HG03342 (cell line): Measurements from ENCODE around the gene COL6A5.
"Not testable (repeated sequence)": the region's sequence is repeated elsewhere in the genome, so short reads cannot be mapped to it uniquely, and the experiment has no call there.

Experiments
- ATAC-seq: cut with Tn5 transposase; IDR thresholded peaks from one replicate; pipeline ENCODE4 v1.9.1; 2021; ENCODE audit warnings: mild to moderate bottlenecking, moderate library complexity; ENCODE audit not compliant: unreplicated experiment

COL6A5 gene

GRCh38 chr3:130430266-130430665, 84.8 kb downstream of the COL6A5 start:
- no peak for ATAC-seq

DNA sequence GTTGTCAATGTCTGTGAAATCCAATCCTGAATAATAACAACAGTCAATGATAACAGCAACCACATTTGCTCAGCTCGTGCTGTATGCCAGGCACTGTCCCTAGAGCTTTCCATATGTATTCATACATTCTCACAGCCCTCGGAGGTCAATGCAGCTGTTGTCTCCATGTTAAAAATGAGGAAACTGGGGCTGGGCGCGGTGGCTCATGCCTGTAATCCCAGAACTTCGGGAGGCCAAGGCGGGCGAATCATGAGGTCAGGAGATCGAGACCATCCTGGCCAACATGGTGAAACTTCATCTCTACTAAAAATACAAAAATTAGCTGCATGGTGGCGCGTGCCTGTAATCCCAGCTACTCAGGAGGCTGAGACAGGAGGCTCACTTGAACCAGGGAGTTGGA, 86.6 kb downstream of the COL6A5 start:
- ATAC-seq: not testable (repeated sequence)

DNA sequence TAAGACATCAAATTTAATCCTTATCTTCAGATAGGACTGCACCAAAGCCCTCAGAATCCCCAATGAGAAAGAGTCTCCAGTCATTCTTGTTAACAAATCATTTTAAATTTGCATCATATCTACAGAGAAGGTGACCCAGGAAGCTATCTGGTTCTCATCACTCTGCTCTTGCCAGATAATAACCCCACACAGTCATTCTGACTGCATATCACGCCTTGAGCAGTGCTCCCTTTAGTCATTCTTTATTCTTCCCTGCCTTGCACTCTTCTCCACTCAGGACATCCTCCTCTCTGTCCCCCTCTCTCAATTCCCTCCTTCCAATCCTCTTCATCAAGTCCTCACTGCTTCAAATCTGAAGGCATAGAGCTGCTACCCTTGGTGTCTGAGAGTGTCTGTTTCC, 87.8 kb downstream of the COL6A5 start:
- no peak for ATAC-seq

DNA sequence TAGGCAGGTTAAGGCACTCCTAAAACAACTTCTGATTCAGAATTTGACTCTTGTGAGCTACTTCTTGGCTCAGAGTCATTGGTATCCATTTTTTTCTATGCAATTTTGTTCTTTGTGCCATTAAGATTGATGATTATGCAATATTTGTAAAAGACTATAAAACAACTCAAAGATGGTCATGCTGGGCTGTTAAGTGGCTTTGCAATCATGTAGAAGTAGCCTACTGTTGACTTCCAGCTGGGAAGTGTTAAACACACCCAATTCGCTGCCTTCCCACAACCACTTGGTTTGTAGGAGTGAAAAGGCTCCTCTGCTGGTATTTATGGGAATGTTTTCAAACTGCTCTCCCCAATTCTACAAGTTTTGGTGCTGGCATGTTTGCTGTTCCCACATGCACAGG, 96.8 kb downstream of the COL6A5 start:
- ATAC-seq: no peak

GRCh38 chr3:130446840-130447239, 101.4 kb downstream of the COL6A5 start:
- ATAC-seq: not testable (repeated sequence)

DNA sequence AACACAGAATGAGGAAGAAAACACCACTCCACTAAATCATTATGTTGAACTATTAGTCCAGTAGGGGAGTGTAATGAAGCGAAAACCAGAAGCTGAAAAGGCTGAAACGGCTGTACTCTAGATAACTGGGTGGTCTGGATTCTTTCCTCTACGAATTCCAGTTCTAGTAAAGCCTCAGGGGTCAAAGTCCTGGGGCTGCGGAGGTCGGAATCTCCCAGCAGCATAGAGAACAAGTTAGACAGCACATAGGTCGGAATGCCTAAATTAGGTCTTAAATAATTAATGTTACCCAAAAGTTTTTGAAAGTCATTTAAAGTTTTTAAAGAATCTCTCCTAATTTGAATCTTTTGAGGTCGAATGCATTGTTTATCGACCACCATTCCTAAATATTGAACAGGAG, 102.7 kb downstream of the COL6A5 start:
- ATAC-seq: not testable (repeated sequence)

- no peak for ATAC-seq
Measured at GRCh38 chr3:130456540-130456939, 111.1 kb downstream of the COL6A5 start.

DNA sequence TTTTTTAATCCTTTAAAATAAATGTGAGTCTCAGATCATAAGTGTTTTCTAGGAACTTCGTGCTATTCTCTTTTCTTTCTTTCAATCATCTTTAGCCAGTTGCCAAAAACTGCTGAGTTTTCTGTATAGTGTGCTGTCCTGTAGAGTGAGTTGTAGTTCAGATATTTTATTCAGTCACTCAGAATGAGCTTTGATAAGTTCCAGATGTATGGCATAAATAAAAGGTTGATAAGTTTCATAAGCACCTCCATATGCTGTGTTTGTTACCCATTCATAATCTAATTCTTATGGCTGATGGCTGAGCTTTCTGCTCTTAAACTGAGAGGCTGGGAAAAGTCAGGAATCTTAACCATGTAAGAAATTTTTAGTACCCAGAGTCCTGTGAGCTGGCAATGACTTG, 112.2 kb downstream of the COL6A5 start:
- no peak for ATAC-seq

GRCh38 chr3:130459944-130460343, 114.5 kb downstream of the COL6A5 start:
- no peak for ATAC-seq

DNA sequence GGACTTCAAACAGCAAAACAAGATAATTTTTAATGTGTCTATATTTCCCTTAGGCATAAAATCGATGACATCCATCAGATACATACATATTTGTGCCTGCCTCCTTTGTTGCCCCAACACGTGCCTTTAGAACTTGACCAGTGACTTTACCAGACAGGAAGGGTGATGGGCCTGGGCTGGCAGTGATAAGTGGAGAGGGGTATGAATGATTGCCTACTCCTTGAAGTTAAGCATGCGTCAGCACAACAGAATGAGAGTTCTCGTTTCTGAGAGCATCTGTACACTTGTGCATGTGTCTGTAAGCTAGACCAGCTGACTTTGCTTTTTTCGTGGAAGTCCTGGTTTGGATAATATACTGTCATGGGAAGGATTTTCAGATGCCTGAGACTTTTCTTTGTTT, 116.6 kb downstream of the COL6A5 start:
- no peak for ATAC-seq

DNA sequence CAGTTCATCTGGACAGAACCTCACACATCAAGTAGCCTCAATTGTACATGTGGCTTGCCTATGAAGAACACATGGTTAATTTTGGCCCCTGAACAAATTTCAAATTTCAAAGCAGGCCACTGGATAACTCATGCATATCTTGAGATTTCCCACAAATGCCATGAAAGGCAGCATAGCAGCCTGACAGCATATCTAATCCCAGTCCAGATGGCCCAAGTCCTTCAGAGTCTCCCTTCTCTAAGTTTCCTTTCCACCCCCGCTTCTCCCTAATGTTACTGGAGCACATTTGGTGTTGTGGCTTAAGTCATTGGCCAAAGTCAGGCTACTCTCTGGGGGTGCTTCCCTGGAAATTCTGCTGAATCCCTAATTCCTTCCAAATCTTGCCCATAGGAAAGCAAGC, 117.7 kb downstream of the COL6A5 start:
- ATAC-seq: no peak

DNA sequence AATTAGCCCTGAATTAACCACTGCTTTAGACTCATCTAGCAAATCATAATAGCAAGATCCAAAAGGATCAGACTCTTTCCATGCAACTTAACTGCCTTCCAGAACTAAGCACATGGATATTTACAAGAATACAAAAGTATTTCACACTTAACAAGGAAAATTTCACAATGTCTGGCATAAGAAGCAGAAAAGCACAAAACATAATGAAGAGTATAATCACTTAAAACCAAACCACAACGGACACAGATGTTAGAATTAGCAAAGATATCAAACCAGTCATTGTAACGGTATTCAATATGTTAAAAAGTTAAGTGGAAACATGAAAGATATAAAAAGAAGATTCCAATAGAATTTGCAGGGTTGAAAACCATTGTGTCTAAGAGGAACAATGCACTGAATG, 120.0 kb downstream of the COL6A5 start:
- ATAC-seq: no peak

- ATAC-seq: no peak
Measured at GRCh38 chr3:130468311-130468710, 122.8 kb downstream of the COL6A5 start.

- no peak for ATAC-seq
Measured at GRCh38 chr3:130470126-130470525, 124.7 kb downstream of the COL6A5 start.

GRCh38 chr3:130473416-130473815, 127.9 kb downstream of the COL6A5 start:
- ATAC-seq: no peak

- ATAC-seq: no peak
Measured at GRCh38 chr3:130480736-130481135, 135.3 kb downstream of the COL6A5 start.

DNA sequence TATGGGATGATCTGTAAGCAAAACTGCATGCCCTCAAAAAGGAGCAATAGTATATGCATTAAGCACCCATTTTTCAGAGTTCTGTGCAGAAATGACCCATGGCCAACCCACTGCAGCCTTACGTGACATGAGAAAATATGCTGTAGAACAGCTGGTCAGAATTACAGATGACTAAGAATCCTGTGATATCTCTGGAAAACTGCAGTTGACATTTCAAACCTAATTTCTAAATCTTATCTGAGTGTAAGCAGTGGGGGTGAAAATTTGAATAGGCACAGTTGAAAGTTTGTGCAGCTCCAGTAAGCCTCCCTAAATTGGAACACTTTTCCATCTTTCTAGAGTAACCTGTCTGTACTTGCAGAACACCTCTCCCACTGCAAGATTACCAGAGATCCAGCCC, 142.8 kb downstream of the COL6A5 start:
- ATAC-seq: no peak

- no peak for ATAC-seq
Measured at GRCh38 chr3:130488769-130489450, 143.4 kb downstream of the COL6A5 start.

GRCh38 chr3:130490241-130490640, 144.8 kb downstream of the COL6A5 start:
- no peak for ATAC-seq

- no peak for ATAC-seq
Measured at GRCh38 chr3:130491431-130491830, 146.0 kb downstream of the COL6A5 start.

DNA sequence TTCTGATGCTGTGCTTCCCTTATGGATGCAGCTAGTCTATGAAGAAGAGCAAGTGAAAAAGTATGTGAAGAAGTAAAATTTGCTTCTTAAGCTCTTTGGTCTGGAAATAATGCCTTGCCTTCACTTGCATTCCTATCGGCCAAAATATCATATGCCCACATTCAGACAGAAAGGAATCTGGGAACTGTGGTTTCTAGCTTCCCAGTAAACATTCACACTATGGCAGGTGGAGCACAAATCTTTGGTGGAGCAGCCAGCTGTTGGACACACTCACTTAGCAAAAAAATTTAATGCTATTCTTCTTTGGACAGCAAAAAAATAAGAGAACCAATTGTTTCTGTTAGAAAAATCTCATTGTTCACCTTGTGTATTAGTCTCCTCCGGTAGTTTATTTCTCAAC, 159.2 kb downstream of the COL6A5 start:
- no peak for ATAC-seq

- ATAC-seq: no peak
Measured at GRCh38 chr3:130506031-130506430, 160.6 kb downstream of the COL6A5 start.

- ATAC-seq: no peak
Measured at GRCh38 chr3:130507746-130508145, 162.3 kb downstream of the COL6A5 start.
